GM18909 (cell line): ENCODE data around the gene CCDC157.

ENCODE experiments used
- ATAC-seq: cut with Tn5 transposase; IDR thresholded peaks from one replicate; pipeline ENCODE4 v1.9.1; 2021; ENCODE audit warnings: mild to moderate bottlenecking; ENCODE audit not compliant: unreplicated experiment, poor library complexity

The CCDC157 gene

GRCh38 chr22:30348404-30348803 lies 8.4 kb upstream of the CCDC157 start:
- ATAC-seq: no peak

- ATAC-seq: no peak
Measured at GRCh38 chr22:30348809-30349208, 8.0 kb upstream of the CCDC157 start.

GRCh38 chr22:30351226-30351625 lies 5.6 kb upstream of the CCDC157 start:
- ATAC-seq: no peak

- no peak for ATAC-seq
Measured at GRCh38 chr22:30354644-30355043, 2.2 kb upstream of the CCDC157 start.

GRCh38 chr22:30357236-30357570 lies 396 bp downstream of the CCDC157 start:
- ATAC-seq: no peak

GRCh38 chr22:30357650-30358215 lies 926 bp downstream of the CCDC157 start:
- ATAC-seq: no peak

- ATAC-seq: no peak
Measured at GRCh38 chr22:30358541-30358940, 1.7 kb downstream of the CCDC157 start.

- ATAC-seq: no peak
Measured at GRCh38 chr22:30361916-30362650, 5.3 kb downstream of the CCDC157 start.

- ATAC-seq: no peak
Measured at GRCh38 chr22:30362651-30363281, 6.0 kb downstream of the CCDC157 start.

GRCh38 chr22:30365891-30366290 lies 9.1 kb downstream of the CCDC157 start:
- no peak for ATAC-seq

- no peak for ATAC-seq
Measured at GRCh38 chr22:30368420-30368819, 11.6 kb downstream of the CCDC157 start.

GRCh38 chr22:30370641-30371230 lies 13.9 kb downstream of the CCDC157 start:
- no peak for ATAC-seq

GRCh38 chr22:30371321-30371720 lies 14.5 kb downstream of the CCDC157 start:
- ATAC-seq: no peak

- no peak for ATAC-seq
Measured at GRCh38 chr22:30371981-30372380, 15.2 kb downstream of the CCDC157 start.

GRCh38 chr22:30372915-30373314 lies 16.1 kb downstream of the CCDC157 start:
- no peak for ATAC-seq

GRCh38 chr22:30373331-30374325 lies 16.8 kb downstream of the CCDC157 start:
- no peak for ATAC-seq

GRCh38 chr22:30375312-30375849 lies 18.6 kb downstream of the CCDC157 start:
- no peak for ATAC-seq

- no peak for ATAC-seq
Measured at GRCh38 chr22:30380011-30380410, 23.2 kb downstream of the CCDC157 start.

GRCh38 chr22:30381264-30381663 lies 24.5 kb downstream of the CCDC157 start:
- ATAC-seq: no peak

GRCh38 chr22:30382340-30382739 lies 25.5 kb downstream of the CCDC157 start:
- no peak for ATAC-seq
